Panc1 (cell line): Measurements from ENCODE around the gene CACNG7. TPM values are rescaled to one million over a fixed set of nuclear protein-coding genes. Genes with fewer than 3 reads are reported as not detected.

Experiments
- ATAC-seq: fragments of 200-7000 bp; cut with Tn5 transposase; 2 replicates; pipeline ENCODE4 v1.9.1; 2020; ENCODE audit warnings: mild to moderate bottlenecking, moderate library complexity
- BruUV-seq: library from RNA; stranded (reverse); fragments of 400-500 nt; replicated peaks from 2 replicates; lab custom pipeline; 2021; lab: Mats Ljungman, UMichigan
- CTCF ChIA-PET: fragments of 300-600 bp; sonication (Branson Sonifier 250); formaldehyde crosslinking; loops from one replicate; lab custom pipeline; 2022; ENCODE audit warnings: antibody characterized with exemption; lab: Charles Lee
- POLR2A ChIA-PET: fragments of 300-600 bp; sonication (Branson Sonifier 250); formaldehyde crosslinking; loops from one replicate; lab custom pipeline; 2022; ENCODE audit warnings: antibody characterized with exemption; lab: Charles Lee
- DNase-seq: peaks from one replicate; pipeline ENCODE4 v3.0.0-alpha.2; 2010; ENCODE audit warnings: low read depth, low spot score
- H3K27ac ChIP-seq: 2 replicates; pipeline ENCODE4 v1.5.1; 2011; ENCODE audit warnings: mild to moderate bottlenecking, low read length, inconsistent platforms
- H3K27me3 ChIP-seq: fragments of 200-500 bp; sonication (Bioruptor generic); 2 replicates; pipeline ENCODE4 v1.6.0; 2014; ENCODE audit warnings: low read length, inconsistent platforms; ENCODE audit not compliant: control insufficient read depth, insufficient read depth
- H3K36me3 ChIP-seq: fragments of 200-500 bp; sonication (Bioruptor generic); 2 replicates; pipeline ENCODE4 v1.5.1; 2014; ENCODE audit warnings: inconsistent platforms, mild to moderate bottlenecking, low read length, moderate library complexity; ENCODE audit not compliant: control insufficient read depth, insufficient read depth
- H3K4me1 ChIP-seq: 2 replicates; pipeline ENCODE4 v1.5.1; 2011; ENCODE audit warnings: inconsistent platforms, mild to moderate bottlenecking, low read length, moderate library complexity; ENCODE audit not compliant: control insufficient read depth, insufficient read depth
- H3K4me3 ChIP-seq, 2 experiments: 2 replicates each; pipeline ENCODE4 v1.5.1; 2011 to 2012; ENCODE audit warnings: low read depth in 2 of 2, low read length in 2 of 2, mild to moderate bottlenecking in 2 of 2, inconsistent platforms in 1 of 2, moderate library complexity in 1 of 2
- H3K9me3 ChIP-seq: fragments of 200-500 bp; sonication (Bioruptor generic); 2 replicates; pipeline ENCODE4 v1.5.1; 2014; ENCODE audit warnings: low read depth, mild to moderate bottlenecking, inconsistent platforms, low read length, moderate library complexity; ENCODE audit not compliant: control insufficient read depth, insufficient read depth
- CTCF ChIP-seq: fragments of 450-650 bp; IDR thresholded peaks from 2 replicates; pipeline ENCODE4 v1.5.1; 2017; ENCODE audit warnings: mild to moderate bottlenecking
- POLR2AphosphoS5 ChIP-seq: IDR thresholded peaks from 2 replicates; pipeline ENCODE4 v1.6.1; 2012; ENCODE audit warnings: mild to moderate bottlenecking, low read depth, low read length, moderate library complexity
- REST ChIP-seq, 2 experiments: IDR thresholded peaks; 2 replicates each; pipeline ENCODE4 v1.6.1; 2011 to 2012; ENCODE audit warnings: low read depth in 2 of 2, control low read depth in 1 of 2, low read length in 1 of 2, mild to moderate bottlenecking in 1 of 2, moderate library complexity in 1 of 2; ENCODE audit not compliant: insufficient read depth in 1 of 2
- SIN3A ChIP-seq: IDR thresholded peaks from 2 replicates; pipeline ENCODE4 v1.6.1; 2012; ENCODE audit warnings: low read depth, mild to moderate bottlenecking, low read length, moderate library complexity, borderline replicate concordance; ENCODE audit not compliant: insufficient read depth
- TCF7L2 ChIP-seq: IDR thresholded peaks from 2 replicates; pipeline ENCODE4 v1.6.1; 2011; ENCODE audit warnings: mild to moderate bottlenecking, low read depth, low read length, inconsistent platforms
- in situ Hi-C: cut with HindIII; loops from 2 replicates; pipeline ENCODE4 v1.10.0; 2016; ENCODE audit warnings: low sequenced_read_pairs, low pct_unique_long_range_greater_than_20kb
- intact Hi-C: fragments of 100-400 bp; cut with micrococcal nuclease; formaldehyde crosslinking; loops from one replicate; pipeline ENCODE4 v1.10.0; 2022; ENCODE audit not compliant: unreplicated experiment
- total RNA-seq: library from RNA; stranded (reverse); gene quantifications from one replicate; pipeline ENCODE4 v1.2.1, GENCODE V29; 2021; ENCODE audit not compliant: unreplicated experiment

CACNG7 gene
- total RNA-seq, 1 experiment from 2014 or later, result 7.7 TPM

GRCh38 chr19:53885036-53885435 lies 24.0 kb upstream of the CACNG7 start:
- no peak for DNase-seq
- no peaks in the 10 kb centered on the region for H3K36me3 ChIP-seq
- POLR2A ChIA-PET, result no interaction called here
- CTCF ChIA-PET, result no interaction called here
- no peak overlapping the region for H3K27ac ChIP-seq
- H3K9me3 ChIP-seq, result no peaks in the 10 kb centered on the region
- intact Hi-C loops, result no loop called here
- H3K4me1 ChIP-seq, result peaks cover 21% of the 10 kb centered on the region
- no peak overlapping the region for H3K4me3 ChIP-seq
- BruUV-seq, result no TSS peak
- in situ Hi-C loops, result no loop called here
- H3K27me3 ChIP-seq, result no peaks in the 10 kb centered on the region
- TF ChIP-seq CTCF (no peak), TCF7L2 (no peak), SIN3A (no peak), POLR2AphosphoS5 (no peak), REST (IDR thresholded peaks at IDR 0.05; ENCODE audit: insufficient read depth in 1 of 2, low read depth in 2 of 2, low read length in 1 of 2) (no peak)
- no peak for ATAC-seq

GRCh38 chr19:53892301-53892980 lies 16.6 kb upstream of the CACNG7 start:
- in situ Hi-C loops, result no loop called here
- no peak overlapping the region for H3K4me3 ChIP-seq
- H3K9me3 ChIP-seq, result no peaks in the 10 kb centered on the region
- peaks cover 12% of the 10 kb centered on the region for H3K4me1 ChIP-seq
- H3K27ac ChIP-seq, result no peak overlapping the region
- BruUV-seq, result no TSS peak
- intact Hi-C loops, result no loop called here
- no peaks in the 10 kb centered on the region for H3K27me3 ChIP-seq
- ATAC-seq (peak; percentile 6; the same call in 1 of the 2 replicates), DNase-seq (no peak)
- CTCF ChIA-PET, result interaction anchor here (0.6 kb wide), 1 partner anchor 16 kb away, joined by 5 read pairs; no protein-coding TSS in a partner anchor
- TF ChIP-seq POLR2AphosphoS5 (no peak), TCF7L2 (no peak), SIN3A (no peak), REST (IDR thresholded peaks at IDR 0.05; ENCODE audit: insufficient read depth in 1 of 2, low read depth in 2 of 2, low read length in 1 of 2) (no peak), CTCF (no peak)
- POLR2A ChIA-PET, result no interaction called here
- H3K36me3 ChIP-seq, result no peaks in the 10 kb centered on the region
